Measurements from ENCODE around the gene CCDC40. TPM values are rescaled to one million over a fixed set of nuclear protein-coding genes. Genes with fewer than 3 reads are reported as not detected.

The CCDC40 gene
- total and polyA plus RNA-seq, 2 experiments from 2014 or later, result 2.4 to 3.0 TPM

DNA sequence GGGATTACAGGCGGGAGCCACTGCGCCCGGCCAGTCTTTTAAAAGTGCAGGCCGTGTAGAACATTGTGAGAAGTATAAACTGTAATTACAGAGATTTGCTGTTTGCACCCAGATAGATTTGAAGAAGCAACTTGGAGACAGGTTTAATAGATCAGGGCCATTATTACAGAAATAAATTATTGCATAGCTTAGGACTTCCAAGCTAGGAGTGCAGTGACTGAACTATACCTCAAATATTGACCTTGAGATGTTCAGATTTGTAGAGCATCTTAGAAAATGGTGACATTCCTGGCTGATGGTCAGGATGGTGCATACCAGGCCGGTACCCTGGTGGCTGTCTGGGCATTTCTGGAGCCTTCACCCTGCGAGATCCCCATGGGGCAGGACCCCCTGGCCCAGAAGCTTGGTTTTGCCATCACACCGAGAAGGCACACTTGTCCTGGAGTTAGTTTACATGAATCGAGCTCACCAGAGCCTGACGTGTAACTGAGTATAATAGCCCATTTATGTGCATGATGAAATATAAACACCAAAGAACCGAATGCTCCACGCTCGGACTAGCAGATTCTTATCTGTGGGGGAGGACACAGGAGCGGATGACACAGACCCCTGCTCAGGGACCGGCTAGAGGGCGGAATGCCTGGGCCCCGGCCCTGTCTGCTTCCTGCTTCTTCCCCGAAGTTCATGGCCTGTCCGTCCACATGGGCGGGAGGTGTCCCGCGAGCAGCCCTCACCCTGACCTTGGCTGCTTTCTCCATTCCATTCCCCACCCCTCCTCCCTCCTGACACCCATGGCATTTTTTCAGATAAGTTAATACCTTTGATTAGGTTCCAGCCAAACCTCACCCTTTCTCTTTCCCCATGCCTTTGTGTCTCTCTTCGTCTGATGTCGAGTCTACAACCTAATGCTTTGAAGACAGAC is 32.1 kb downstream of the CCDC40 start:
- no peak overlapping the region for H3K9ac ChIP-seq
- no peaks in the 10 kb centered on the region for H3K79me2 ChIP-seq (ENCODE audit: insufficient read depth)
- no peak overlapping the region for H2AFZ ChIP-seq
- H3K27me3 ChIP-seq (replicated peaks; ENCODE audit: insufficient read depth), result no peaks in the 10 kb centered on the region
- H3K9me2 ChIP-seq (ENCODE audit: insufficient read depth), result no peaks in the 10 kb centered on the region
- peak; percentile 31 for DNase-seq
- no peak overlapping the region for H3K27ac ChIP-seq
- H3K4me3 ChIP-seq, result no peak overlapping the region
- no peaks in the 10 kb centered on the region for H3F3A ChIP-seq (ENCODE audit: insufficient read depth)
- H3K36me3 ChIP-seq (ENCODE audit: low read depth), result no peaks in the 10 kb centered on the region
- no peaks in the 10 kb centered on the region for H3K9me3 ChIP-seq (ENCODE audit: low read depth)
- 85 to 87% methylated on average over 23 of the region's 23 CpGs for WGBS, 2 experiments (ENCODE audit: low coverage in 1 of 2, low lambda C conversion rate in 2 of 2, missing lambda C conversion rate in 2 of 2)
- in situ Hi-C loops (cut with MboI), result no loop called here
- TF ChIP-seq EZH2 (IDR thresholded peaks at IDR 0.05; ENCODE audit: insufficient read depth, poor library complexity, severe bottlenecking), result no peak
- TF ChIP-seq EZH2phosphoT487 (IDR thresholded peaks at IDR 0.05; ENCODE audit: insufficient read depth, low read depth), result no peak
- no peaks in the 10 kb centered on the region for H4K20me1 ChIP-seq (ENCODE audit: insufficient read depth)
- peaks cover 10% of the 10 kb centered on the region; the same call in 1 of the 2 replicates for H3K4me1 ChIP-seq (ENCODE audit: insufficient read depth)
- H3K4me2 ChIP-seq (ENCODE audit: unreplicated experiment), result no peak overlapping the region

DNA sequence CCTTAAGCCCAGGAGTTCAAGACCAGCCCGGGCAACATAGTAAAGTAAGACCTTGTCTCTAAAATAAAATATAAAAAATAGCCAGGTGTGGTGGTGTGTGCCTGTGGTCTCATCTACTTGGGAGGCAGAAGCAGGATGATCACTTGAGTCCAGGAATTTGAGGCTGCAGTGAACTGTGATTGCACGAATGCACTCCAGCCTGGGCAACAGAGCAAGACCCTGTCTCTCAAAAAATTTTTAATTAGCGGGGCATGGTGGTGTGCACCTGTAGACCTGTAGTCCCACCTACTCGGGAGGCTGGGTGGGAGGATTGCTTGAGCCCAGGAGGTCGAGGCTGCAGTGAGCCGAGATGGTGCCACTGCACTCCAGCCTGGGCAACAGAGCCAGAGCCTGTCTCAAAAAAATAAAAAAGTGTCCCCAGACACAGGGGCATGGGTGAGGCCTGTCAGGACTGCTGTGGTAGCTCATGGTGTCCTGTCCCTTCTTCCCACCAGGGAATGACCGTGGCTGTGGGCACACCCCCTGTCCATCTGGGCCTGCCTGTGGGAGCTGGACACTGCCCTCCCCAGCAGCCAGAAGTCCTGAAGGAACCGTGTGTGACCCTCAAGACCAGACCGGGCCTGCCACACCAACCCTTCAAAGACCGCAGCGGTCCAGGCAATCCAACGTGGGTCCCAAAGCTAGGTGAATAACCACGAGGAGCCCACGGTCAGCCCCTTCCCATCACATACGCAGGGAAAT is 34.1 kb downstream of the CCDC40 start:
- TF ChIP-seq EZH2phosphoT487 (IDR thresholded peaks at IDR 0.05; ENCODE audit: insufficient read depth, low read depth) (no peak), EZH2 (IDR thresholded peaks at IDR 0.05; ENCODE audit: insufficient read depth, poor library complexity, severe bottlenecking) (no peak)
- peaks cover 10% of the 10 kb centered on the region; the same call in 1 of the 2 replicates for H3K4me1 ChIP-seq (ENCODE audit: insufficient read depth)
- H3K27ac ChIP-seq, result no peak overlapping the region
- peak; percentile 39 for DNase-seq
- H3K9me2 ChIP-seq (ENCODE audit: insufficient read depth), result no peaks in the 10 kb centered on the region
- no peaks in the 10 kb centered on the region for H4K20me1 ChIP-seq (ENCODE audit: insufficient read depth)
- WGBS, 2 experiments (ENCODE audit: low coverage in 1 of 2, low lambda C conversion rate in 2 of 2, missing lambda C conversion rate in 2 of 2), result 52 to 53% methylated on average over 15 of the region's 15 CpGs
- no peaks in the 10 kb centered on the region for H3K36me3 ChIP-seq (ENCODE audit: low read depth)
- no peaks in the 10 kb centered on the region for H3K9me3 ChIP-seq (ENCODE audit: low read depth)
- peak overlapping the region; percentile 94 for H3K4me2 ChIP-seq (ENCODE audit: unreplicated experiment)
- H2AFZ ChIP-seq, result peak overlapping the region; percentile 98
- no peaks in the 10 kb centered on the region for H3K27me3 ChIP-seq (replicated peaks; ENCODE audit: insufficient read depth)
- no peaks in the 10 kb centered on the region for H3F3A ChIP-seq (ENCODE audit: insufficient read depth)
- in situ Hi-C loops (cut with MboI), result no loop called here
- no peaks in the 10 kb centered on the region for H3K79me2 ChIP-seq (ENCODE audit: insufficient read depth)
- H3K4me3 ChIP-seq, result peak overlapping the region; percentile 62
- peak overlapping the region; percentile 80 for H3K9ac ChIP-seq

DNA sequence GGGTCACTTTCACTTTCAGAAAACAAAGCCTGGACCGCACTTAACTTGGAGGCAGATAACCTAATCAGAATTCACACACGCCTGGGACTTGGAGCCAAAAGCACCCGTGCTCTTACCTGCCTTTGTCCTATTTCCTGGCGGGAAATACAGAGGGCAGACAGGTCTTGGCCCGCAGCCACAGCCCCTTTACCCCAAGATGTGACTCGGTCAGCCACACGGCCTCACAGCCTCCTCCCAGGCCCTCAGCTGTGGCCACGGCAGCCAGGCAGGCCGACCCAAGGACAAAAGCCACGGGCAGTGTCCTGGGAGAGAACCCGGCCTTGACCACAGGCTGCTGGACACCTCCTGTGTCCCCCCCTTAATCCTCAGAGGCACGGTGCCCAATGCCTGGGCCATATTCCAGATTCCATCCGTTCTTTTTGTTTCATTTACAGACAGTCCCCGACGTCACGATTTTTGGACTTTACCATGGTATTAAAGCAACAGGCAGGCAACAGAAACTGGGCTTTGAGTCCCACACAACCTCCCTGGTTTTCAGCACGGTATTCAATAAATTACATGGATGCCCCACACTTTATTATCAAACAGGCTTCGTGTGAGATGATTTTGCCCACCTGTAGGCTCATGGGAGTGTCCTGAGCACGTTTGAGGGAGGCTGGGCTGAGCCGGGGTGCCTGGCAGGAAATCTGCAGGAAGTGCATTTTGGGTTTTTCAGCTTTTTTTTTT is 34.8 kb downstream of the CCDC40 start:
- in situ Hi-C loops (cut with MboI), result no loop called here
- 8 to 9% methylated on average over 20 of the region's 20 CpGs for WGBS, 2 experiments (ENCODE audit: low coverage in 1 of 2, low lambda C conversion rate in 2 of 2, missing lambda C conversion rate in 2 of 2)
- Histone ChIP-seq H3K4me1 (ENCODE audit: insufficient read depth) (peaks cover 10% of the 10 kb centered on the region; the same call in 1 of the 2 replicates), H3K4me2 (ENCODE audit: unreplicated experiment) (peak overlapping the region; percentile 94), H3K9ac (peak overlapping the region; percentile 80), H3F3A (ENCODE audit: insufficient read depth) (no peaks in the 10 kb centered on the region), H3K79me2 (ENCODE audit: insufficient read depth) (no peaks in the 10 kb centered on the region), H3K9me2 (ENCODE audit: insufficient read depth) (no peaks in the 10 kb centered on the region), H3K4me3 (peak overlapping the region; percentile 62), H2AFZ (peak overlapping the region; percentile 98), H3K36me3 (ENCODE audit: low read depth) (no peaks in the 10 kb centered on the region), H4K20me1 (ENCODE audit: insufficient read depth) (no peaks in the 10 kb centered on the region), H3K9me3 (ENCODE audit: low read depth) (no peaks in the 10 kb centered on the region), H3K27me3 (replicated peaks; ENCODE audit: insufficient read depth) (no peaks in the 10 kb centered on the region), H3K27ac (no peak overlapping the region)
- DNase-seq, result peak; percentile 56
- no peak for TF ChIP-seq EZH2 (IDR thresholded peaks at IDR 0.05; ENCODE audit: insufficient read depth, poor library complexity, severe bottlenecking)
- no peak for TF ChIP-seq EZH2phosphoT487 (IDR thresholded peaks at IDR 0.05; ENCODE audit: insufficient read depth, low read depth)

DNA sequence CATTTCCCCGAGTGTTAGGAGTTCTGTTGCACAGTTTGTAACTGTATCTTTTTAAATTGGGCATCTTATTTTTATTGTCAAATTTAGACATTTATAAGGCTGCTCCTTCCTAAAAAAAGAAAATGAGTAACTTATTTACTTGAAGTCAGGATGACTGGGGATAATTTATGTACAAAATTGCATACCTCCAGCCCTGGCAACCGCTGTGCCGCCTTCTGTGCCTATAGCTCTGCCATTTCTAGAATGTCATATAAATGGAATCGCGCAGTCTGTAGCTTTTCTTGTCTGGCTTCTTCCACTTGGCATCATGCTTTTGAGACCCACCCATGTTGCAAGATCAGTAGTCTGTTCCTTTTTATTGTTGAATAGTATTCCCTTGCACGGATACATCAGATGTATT is 36.0 kb downstream of the CCDC40 start:
- no peak overlapping the region for H3K27ac ChIP-seq
- no peak overlapping the region for H3K9ac ChIP-seq
- no peak overlapping the region for H3K4me2 ChIP-seq (ENCODE audit: unreplicated experiment)
- H3K4me3 ChIP-seq, result no peak overlapping the region
- no peaks in the 10 kb centered on the region for H3K27me3 ChIP-seq (replicated peaks; ENCODE audit: insufficient read depth)
- H2AFZ ChIP-seq, result no peak overlapping the region
- no peaks in the 10 kb centered on the region for H4K20me1 ChIP-seq (ENCODE audit: insufficient read depth)
- peaks cover 10% of the 10 kb centered on the region; the same call in 1 of the 2 replicates for H3K4me1 ChIP-seq (ENCODE audit: insufficient read depth)
- in situ Hi-C loops (cut with MboI), result no loop called here
- no peaks in the 10 kb centered on the region for H3K36me3 ChIP-seq (ENCODE audit: low read depth)
- no peak for DNase-seq
- H3K9me3 ChIP-seq (ENCODE audit: low read depth), result no peaks in the 10 kb centered on the region
- no peaks in the 10 kb centered on the region for H3F3A ChIP-seq (ENCODE audit: insufficient read depth)
- H3K9me2 ChIP-seq (ENCODE audit: insufficient read depth), result no peaks in the 10 kb centered on the region
- 83 to 84% methylated on average over 6 of the region's 6 CpGs for WGBS, 2 experiments (ENCODE audit: low coverage in 1 of 2, low lambda C conversion rate in 2 of 2, missing lambda C conversion rate in 2 of 2)
- TF ChIP-seq EZH2phosphoT487 (IDR thresholded peaks at IDR 0.05; ENCODE audit: insufficient read depth, low read depth) (no peak), EZH2 (IDR thresholded peaks at IDR 0.05; ENCODE audit: insufficient read depth, poor library complexity, severe bottlenecking) (no peak)
- no peaks in the 10 kb centered on the region for H3K79me2 ChIP-seq (ENCODE audit: insufficient read depth)

Measured in GM23248 (cell line).